K562 (cell line): ENCODE measurements around the gene DOP1A. TPM values are rescaled to one million over a fixed set of nuclear protein-coding genes. Genes with fewer than 3 reads are reported as not detected.

ENCODE experiments used
- CTCF ChIP-seq, 3 experiments: IDR thresholded peaks in 2 of 3; conservative IDR thresholded peaks in 1 of 3; 2 replicates each; pipeline ENCODE4 v1.5.1; 2011 to 2012; ENCODE audit warnings: low read length in 3 of 3, mild to moderate bottlenecking in 3 of 3, control low read depth in 2 of 3, improper control_type of control experiment in 1 of 3, inconsistent platforms in 1 of 3, low read depth in 1 of 3, mixed read lengths in 1 of 3, moderate library complexity in 1 of 3; ENCODE audit not compliant: insufficient read depth in 2 of 3
- DDX20 ChIP-seq: fragments of 450-650 bp; IDR thresholded peaks from 2 replicates; pipeline ENCODE4 v1.6.1; 2016; ENCODE audit warnings: missing genetic modification characterization, low read depth, mild to moderate bottlenecking, missing compliant biosample characterization, moderate library complexity
- ELF4 ChIP-seq: fragments of 450-650 bp; formaldehyde crosslinking; IDR thresholded peaks from 2 replicates; pipeline ENCODE4 v1.4.0; 2022; ENCODE audit warnings: missing genetic modification characterization
- HSF4 ChIP-seq: fragments of 250-450 bp; sonication (Bioruptor Pico); IDR thresholded peaks from 2 replicates; pipeline ENCODE4 v2.1.2; 2022; ENCODE audit warnings: mild to moderate bottlenecking, moderate library complexity, borderline replicate concordance
- MAZ ChIP-seq, 2 experiments: fragments of 450-650 bp in 1 of 2; sonication (generic) in 1 of 2; formaldehyde crosslinking; IDR thresholded peaks in 1 of 2; conservative IDR thresholded peaks in 1 of 2; 2 replicates each; pipeline versions ENCODE4 v1.4.0 to v1.5.0; 2020; ENCODE audit warnings: mild to moderate bottlenecking in 1 of 2, missing genetic modification reagents in 1 of 2
- RAD51 ChIP-seq: fragments of 450-650 bp; IDR thresholded peaks from 2 replicates; pipeline ENCODE4 v1.7.1; 2016; ENCODE audit warnings: low read depth, mild to moderate bottlenecking, borderline replicate concordance
- SAFB2 ChIP-seq: fragments of 200-400 bp; formaldehyde crosslinking; IDR thresholded peaks from 2 replicates; pipeline ENCODE4 v1.6.1; 2018; ENCODE audit warnings: borderline replicate concordance, low read length, low read depth, moderate library complexity; ENCODE audit not compliant: severe bottlenecking
- SRF ChIP-seq, 2 experiments: fragments of 250-450, 450-650 bp in 1 of 2; sonication (Bioruptor Pico) in 1 of 2; sonication (generic) in 1 of 2; formaldehyde crosslinking; IDR thresholded peaks; 2 replicates each; pipeline versions ENCODE4 v1.5.0 to v1.5.1; 2020 to 2022; ENCODE audit warnings: mild to moderate bottlenecking in 1 of 2, missing genetic modification reagents in 1 of 2
- TFAM ChIP-seq: fragments of 250-450 bp; sonication (Bioruptor Pico); conservative IDR thresholded peaks from 2 replicates; pipeline ENCODE4 v1.5.0; 2021; ENCODE audit warnings: mild to moderate bottlenecking, moderate library complexity
- ZFPM2 ChIP-seq: fragments of 250-450 bp; sonication (Bioruptor Pico); IDR thresholded peaks from 2 replicates; pipeline ENCODE4 v1.5.1; 2022; ENCODE audit warnings: mild to moderate bottlenecking
- ZNF212 ChIP-seq: fragments of 450-650 bp; formaldehyde crosslinking; IDR thresholded peaks from 2 replicates; pipeline ENCODE4 v1.4.0; 2020; ENCODE audit warnings: mild to moderate bottlenecking
- ZNF384 ChIP-seq: IDR thresholded peaks from 2 replicates; pipeline ENCODE4 v1.6.1; 2012; ENCODE audit warnings: low read depth, low read length, improper control_type of control experiment
- polyA plus RNA-seq, 8 experiments: library from polyadenylated mRNA; depleted of rRNA in 4 of 8; stranded (reverse) in 5 of 8; unstranded in 3 of 8; fragments of >200 nt; fragmentation: Nextera tagmentation in 2 of 8; fragmentation: Illumina TruSeq in 1 of 8; extraction: Ambion mirVana in 2 of 8; extraction: Trizol in 1 of 8; gene quantifications; 2 replicates each; pipeline versions ENCODE4 v1.2.1 to v1.2.3, GENCODE V29; 2011 to 2014; ENCODE audit warnings: inconsistent platforms in 1 of 8, missing spikeins in 1 of 8
- total RNA-seq, 7 experiments: library from RNA; depleted of rRNA in 6 of 7; stranded (reverse); fragments of >200 nt in 6 of 7; fragmentation: Illumina TruSeq in 2 of 7; extraction: Trizol in 2 of 7; gene quantifications; 2 replicates each; pipeline versions ENCODE4 v1.2.1 to v1.2.3, GENCODE V29; 2011 to 2021; ENCODE audit warnings: low replicate concordance in 1 of 7
- TF ChIP-seq, protein P1 (sequence below): fragments of 250-450 bp; sonication (Bioruptor Pico); IDR thresholded peaks from 2 replicates; pipeline ENCODE4 v1.8.0; 2022; ENCODE audit warnings: moderate library complexity, mild to moderate bottlenecking, inconsistent platforms
- TF ChIP-seq, protein P2 (sequence below): fragments of 450-650 bp; IDR thresholded peaks from 2 replicates; pipeline ENCODE4 v1.6.1; 2016; ENCODE audit warnings: mild to moderate bottlenecking
- TF ChIP-seq, protein P3 (sequence below): conservative IDR thresholded peaks from 2 replicates; pipeline ENCODE4 v1.6.1; 2011; ENCODE audit warnings: low read depth, mild to moderate bottlenecking, low read length; ENCODE audit not compliant: control insufficient read depth

The DOP1A gene
- total and polyA plus RNA-seq, 9 of the 15 experiments (the other 6 are each of a cell fraction or from before 2014, with no cell fraction given): 0.75 to 10.5 (median 4.4) TPM

DNA sequence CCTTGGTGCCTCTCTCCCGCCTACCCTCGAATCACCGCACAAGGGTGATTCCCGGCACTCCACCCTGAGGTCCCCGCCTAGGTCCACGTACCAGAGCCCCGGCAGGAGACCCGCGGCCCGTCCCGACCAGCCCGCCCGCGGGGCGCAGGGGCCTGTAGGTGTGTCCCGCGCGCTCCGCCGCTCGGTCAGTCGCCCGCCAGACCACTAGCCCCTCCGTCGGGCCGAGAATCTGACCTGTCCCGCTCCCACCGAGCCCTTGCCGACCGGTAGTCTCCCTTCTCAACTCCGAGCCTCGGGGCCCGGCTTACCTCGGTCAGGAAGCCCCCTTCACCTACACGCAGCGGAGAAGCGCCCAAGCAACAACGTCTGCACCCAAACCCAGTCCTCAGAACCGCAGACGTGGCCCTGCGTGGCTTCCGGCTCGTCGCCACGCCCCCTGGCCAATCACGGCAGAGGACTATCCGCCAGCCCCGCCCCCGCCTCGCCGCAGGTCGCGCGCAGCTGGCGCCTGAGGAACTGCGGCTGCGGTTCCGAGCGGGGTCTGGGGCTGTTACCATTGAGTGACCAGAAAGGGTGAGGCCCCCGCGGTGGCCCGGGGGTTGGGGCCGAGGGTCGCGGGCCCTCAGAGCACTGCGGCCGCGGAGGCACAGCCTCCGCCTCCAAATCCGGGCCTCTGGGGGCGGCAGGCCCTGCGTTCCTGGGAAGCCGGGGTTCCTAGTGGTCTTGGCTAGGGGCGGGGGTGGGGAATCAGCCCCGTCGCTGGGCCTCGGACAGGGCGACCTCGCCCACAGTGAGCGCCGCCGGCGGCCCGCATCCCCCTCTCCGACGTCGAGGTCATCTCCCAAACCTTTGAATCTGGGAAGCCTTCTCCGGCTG is 125.6 kb downstream of the DOP1A start, which contains the start of the genes PGM3 and RWDD2A (continued):
- TF ChIP-seq ELF4 (CRISPR knock-in tag) (no peak), RAD51 (no peak), ZNF212 (CRISPR knock-in tag) (no peak), DDX20 (tag) (no peak), SRF (CRISPR knock-in tag; IDR thresholded peaks at IDR 0.05) (peak in 1 of 2 experiments; percentile 47; a peak in 1 of 4 replicates), HSF4 (CRISPR knock-in tag) (no peak), ZNF384 (no peak), SAFB2 (no peak), CTCF (IDR thresholded peaks at IDR 0.05 in 2 of 3, conservative IDR thresholded peaks at IDR 0.05 in 1 of 3; ENCODE audit: insufficient read depth in 2 of 3, low read depth in 1 of 3, low read length in 3 of 3) (no peak), ZFPM2 (CRISPR knock-in tag) (no peak), MAZ (CRISPR knock-in tag; conservative IDR thresholded peaks at IDR 0.05 in 1 of 2, IDR thresholded peaks at IDR 0.05 in 1 of 2) (peak; percentile 58 to 61; a peak in 3 of 4 replicates), TFAM (CRISPR knock-in tag) (no peak)
- TF ChIP-seq, protein P1, sequence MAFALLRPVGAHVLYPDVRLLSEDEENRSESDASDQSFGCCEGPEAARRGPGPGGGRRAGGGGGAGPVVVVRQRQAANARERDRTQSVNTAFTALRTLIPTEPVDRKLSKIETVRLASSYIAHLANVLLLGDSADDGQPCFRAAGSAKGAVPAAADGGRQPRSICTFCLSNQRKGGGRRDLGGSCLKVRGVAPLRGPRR (CRISPR knock-in tag): no peak
- TF ChIP-seq, protein P2, sequence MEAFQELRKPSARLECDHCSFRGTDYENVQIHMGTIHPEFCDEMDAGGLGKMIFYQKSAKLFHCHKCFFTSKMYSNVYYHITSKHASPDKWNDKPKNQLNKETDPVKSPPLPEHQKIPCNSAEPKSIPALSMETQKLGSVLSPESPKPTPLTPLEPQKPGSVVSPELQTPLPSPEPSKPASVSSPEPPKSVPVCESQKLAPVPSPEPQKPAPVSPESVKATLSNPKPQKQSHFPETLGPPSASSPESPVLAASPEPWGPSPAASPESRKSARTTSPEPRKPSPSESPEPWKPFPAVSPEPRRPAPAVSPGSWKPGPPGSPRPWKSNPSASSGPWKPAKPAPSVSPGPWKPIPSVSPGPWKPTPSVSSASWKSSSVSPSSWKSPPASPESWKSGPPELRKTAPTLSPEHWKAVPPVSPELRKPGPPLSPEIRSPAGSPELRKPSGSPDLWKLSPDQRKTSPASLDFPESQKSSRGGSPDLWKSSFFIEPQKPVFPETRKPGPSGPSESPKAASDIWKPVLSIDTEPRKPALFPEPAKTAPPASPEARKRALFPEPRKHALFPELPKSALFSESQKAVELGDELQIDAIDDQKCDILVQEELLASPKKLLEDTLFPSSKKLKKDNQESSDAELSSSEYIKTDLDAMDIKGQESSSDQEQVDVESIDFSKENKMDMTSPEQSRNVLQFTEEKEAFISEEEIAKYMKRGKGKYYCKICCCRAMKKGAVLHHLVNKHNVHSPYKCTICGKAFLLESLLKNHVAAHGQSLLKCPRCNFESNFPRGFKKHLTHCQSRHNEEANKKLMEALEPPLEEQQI: no peak
- TF ChIP-seq, protein P3, sequence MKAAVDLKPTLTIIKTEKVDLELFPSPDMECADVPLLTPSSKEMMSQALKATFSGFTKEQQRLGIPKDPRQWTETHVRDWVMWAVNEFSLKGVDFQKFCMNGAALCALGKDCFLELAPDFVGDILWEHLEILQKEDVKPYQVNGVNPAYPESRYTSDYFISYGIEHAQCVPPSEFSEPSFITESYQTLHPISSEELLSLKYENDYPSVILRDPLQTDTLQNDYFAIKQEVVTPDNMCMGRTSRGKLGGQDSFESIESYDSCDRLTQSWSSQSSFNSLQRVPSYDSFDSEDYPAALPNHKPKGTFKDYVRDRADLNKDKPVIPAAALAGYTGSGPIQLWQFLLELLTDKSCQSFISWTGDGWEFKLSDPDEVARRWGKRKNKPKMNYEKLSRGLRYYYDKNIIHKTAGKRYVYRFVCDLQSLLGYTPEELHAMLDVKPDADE: no peak
